ENCODE results near the gene ADGRL3.

ADGRL3 gene

DNA sequence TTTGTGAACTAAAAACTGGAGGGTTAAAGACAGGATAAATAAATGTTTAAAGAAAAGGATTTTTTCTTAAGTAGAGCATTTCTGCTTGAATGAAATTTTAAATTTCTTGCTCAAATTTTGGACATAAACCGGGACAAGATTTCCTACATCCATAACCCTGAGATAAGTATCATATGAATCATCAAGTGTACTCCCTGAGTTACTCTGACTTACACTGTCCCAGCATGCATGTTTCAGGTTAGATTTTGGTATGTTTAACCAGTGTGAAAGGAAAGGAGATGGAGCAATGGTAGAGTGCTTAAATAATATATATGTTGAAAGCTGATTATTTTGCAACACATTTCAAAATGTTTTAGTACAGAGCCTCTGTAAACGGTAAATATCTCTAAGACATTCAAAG is 175.2 kb downstream of the ADGRL3 start:
- Histone ChIP-seq H3K4me2 (no peak overlapping the region), H3K4me1 (ENCODE audit: low read depth, poor library complexity, severe bottlenecking) (no peaks in the 10 kb centered on the region), H3K79me2 (ENCODE audit: insufficient read depth, low read depth) (no peaks in the 10 kb centered on the region), H3K36me3 (ENCODE audit: insufficient read depth) (no peaks in the 10 kb centered on the region), H3K27me3 (ENCODE audit: insufficient read depth, low read depth) (no peaks in the 10 kb centered on the region), H3K27ac (no peak overlapping the region), H3K9ac (no peak overlapping the region), H4K20me1 (ENCODE audit: insufficient read depth) (no peaks in the 10 kb centered on the region), H3K4me3 (IDR thresholded peaks at IDR 0.05; ENCODE audit: insufficient read depth, low read depth, low read length) (no peak overlapping the region), H2AFZ (ENCODE audit: low read depth) (no peak overlapping the region)
- TF ChIP-seq, protein P1, sequence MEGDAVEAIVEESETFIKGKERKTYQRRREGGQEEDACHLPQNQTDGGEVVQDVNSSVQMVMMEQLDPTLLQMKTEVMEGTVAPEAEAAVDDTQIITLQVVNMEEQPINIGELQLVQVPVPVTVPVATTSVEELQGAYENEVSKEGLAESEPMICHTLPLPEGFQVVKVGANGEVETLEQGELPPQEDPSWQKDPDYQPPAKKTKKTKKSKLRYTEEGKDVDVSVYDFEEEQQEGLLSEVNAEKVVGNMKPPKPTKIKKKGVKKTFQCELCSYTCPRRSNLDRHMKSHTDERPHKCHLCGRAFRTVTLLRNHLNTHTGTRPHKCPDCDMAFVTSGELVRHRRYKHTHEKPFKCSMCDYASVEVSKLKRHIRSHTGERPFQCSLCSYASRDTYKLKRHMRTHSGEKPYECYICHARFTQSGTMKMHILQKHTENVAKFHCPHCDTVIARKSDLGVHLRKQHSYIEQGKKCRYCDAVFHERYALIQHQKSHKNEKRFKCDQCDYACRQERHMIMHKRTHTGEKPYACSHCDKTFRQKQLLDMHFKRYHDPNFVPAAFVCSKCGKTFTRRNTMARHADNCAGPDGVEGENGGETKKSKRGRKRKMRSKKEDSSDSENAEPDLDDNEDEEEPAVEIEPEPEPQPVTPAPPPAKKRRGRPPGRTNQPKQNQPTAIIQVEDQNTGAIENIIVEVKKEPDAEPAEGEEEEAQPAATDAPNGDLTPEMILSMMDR (conservative IDR thresholded peaks at IDR 0.05; ENCODE audit: low read depth, low read length), result no peak

DNA sequence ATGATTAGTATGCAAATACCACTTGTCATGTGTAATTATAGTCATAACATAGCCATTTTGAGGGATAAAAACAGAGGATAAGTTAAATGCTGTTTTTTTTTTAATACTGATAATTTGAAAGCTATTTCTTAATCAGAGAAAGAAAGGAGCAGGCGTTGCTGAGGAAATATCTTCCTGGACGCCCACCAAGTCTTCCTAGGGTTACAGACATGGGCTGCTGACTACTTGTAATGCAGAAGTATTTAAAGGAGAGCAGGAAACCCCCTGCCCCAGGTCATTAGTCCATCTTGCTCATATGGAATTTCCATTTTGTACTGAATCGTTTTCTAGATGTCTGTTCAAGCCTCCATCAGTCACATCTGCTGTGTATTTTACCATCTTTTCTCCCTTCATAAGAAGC is 176.2 kb downstream of the ADGRL3 start:
- no peaks in the 10 kb centered on the region for H3K36me3 ChIP-seq (ENCODE audit: insufficient read depth)
- H2AFZ ChIP-seq (ENCODE audit: low read depth), result no peak overlapping the region
- no peak overlapping the region for H3K27ac ChIP-seq
- no peaks in the 10 kb centered on the region for H3K79me2 ChIP-seq (ENCODE audit: insufficient read depth, low read depth)
- H3K27me3 ChIP-seq (ENCODE audit: insufficient read depth, low read depth), result no peaks in the 10 kb centered on the region
- no peak overlapping the region for H3K9ac ChIP-seq
- TF ChIP-seq, protein P1 (conservative IDR thresholded peaks at IDR 0.05; ENCODE audit: low read depth, low read length), result no peak
- H3K4me1 ChIP-seq (ENCODE audit: low read depth, poor library complexity, severe bottlenecking), result no peaks in the 10 kb centered on the region
- no peaks in the 10 kb centered on the region for H4K20me1 ChIP-seq (ENCODE audit: insufficient read depth)
- no peak overlapping the region for H3K4me2 ChIP-seq
- no peak overlapping the region for H3K4me3 ChIP-seq (IDR thresholded peaks at IDR 0.05; ENCODE audit: insufficient read depth, low read depth, low read length)

DNA sequence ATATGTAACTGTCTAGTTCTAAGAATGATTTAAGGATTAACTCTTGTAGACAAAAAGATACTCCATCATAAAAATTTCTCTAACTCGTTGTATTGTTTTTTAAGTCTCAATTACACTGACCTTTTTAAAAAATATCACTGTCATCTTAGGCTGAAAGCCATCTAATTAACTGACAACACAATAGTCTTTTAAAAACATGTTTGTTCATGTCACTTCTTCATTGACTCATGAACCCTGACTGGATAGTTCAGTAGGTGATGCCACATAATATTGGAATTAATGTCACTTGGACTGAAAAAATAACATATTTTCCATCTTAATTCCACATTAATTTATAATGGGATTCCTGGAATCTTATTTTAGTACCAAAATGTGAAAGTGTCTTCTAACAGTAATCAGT is 179.3 kb downstream of the ADGRL3 start:
- Histone ChIP-seq H3K27ac (no peak overlapping the region), H3K79me2 (ENCODE audit: insufficient read depth, low read depth) (no peaks in the 10 kb centered on the region), H3K36me3 (ENCODE audit: insufficient read depth) (no peaks in the 10 kb centered on the region), H3K4me2 (no peak overlapping the region), H3K4me3 (IDR thresholded peaks at IDR 0.05; ENCODE audit: insufficient read depth, low read depth, low read length) (no peak overlapping the region), H3K27me3 (ENCODE audit: insufficient read depth, low read depth) (no peaks in the 10 kb centered on the region), H3K9ac (no peak overlapping the region), H2AFZ (ENCODE audit: low read depth) (no peak overlapping the region), H3K4me1 (ENCODE audit: low read depth, poor library complexity, severe bottlenecking) (no peaks in the 10 kb centered on the region), H4K20me1 (ENCODE audit: insufficient read depth) (no peaks in the 10 kb centered on the region)
- TF ChIP-seq, protein P1 (conservative IDR thresholded peaks at IDR 0.05; ENCODE audit: low read depth, low read length), result no peak

DNA sequence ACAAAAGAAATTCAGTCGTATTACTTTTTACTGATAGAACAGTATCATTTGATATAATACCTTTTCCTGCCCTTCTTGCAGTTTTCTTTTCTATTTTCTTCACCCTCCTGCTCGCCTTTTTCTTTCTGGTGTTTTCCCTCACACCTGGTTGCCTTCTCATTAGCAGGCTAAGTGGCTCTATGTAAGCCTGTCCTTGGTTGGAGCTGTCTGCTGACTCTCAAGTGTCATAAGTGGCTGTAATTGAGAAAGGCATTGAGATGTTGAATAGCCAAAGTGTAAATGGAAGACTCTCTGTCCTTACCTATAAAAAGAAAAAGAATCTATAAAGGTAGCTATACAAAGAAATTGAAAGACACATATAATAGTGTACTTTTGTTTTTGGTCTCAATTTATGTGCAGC is 180.7 kb downstream of the ADGRL3 start:
- Histone ChIP-seq H3K4me3 (IDR thresholded peaks at IDR 0.05; ENCODE audit: insufficient read depth, low read depth, low read length) (no peak overlapping the region), H4K20me1 (ENCODE audit: insufficient read depth) (no peaks in the 10 kb centered on the region), H3K27ac (no peak overlapping the region)

More for the DNA sequence above, 180.7 kb downstream of the ADGRL3 start:
- Histone ChIP-seq H2AFZ (ENCODE audit: low read depth) (no peak overlapping the region), H3K4me1 (ENCODE audit: low read depth, poor library complexity, severe bottlenecking) (no peaks in the 10 kb centered on the region), H3K27me3 (ENCODE audit: insufficient read depth, low read depth) (no peaks in the 10 kb centered on the region), H3K9ac (no peak overlapping the region), H3K4me2 (no peak overlapping the region), H3K79me2 (ENCODE audit: insufficient read depth, low read depth) (no peaks in the 10 kb centered on the region), H3K36me3 (ENCODE audit: insufficient read depth) (no peaks in the 10 kb centered on the region)
- TF ChIP-seq, protein P1 (conservative IDR thresholded peaks at IDR 0.05; ENCODE audit: low read depth, low read length), result no peak
